ENCODE results near the gene COL8A1.

DNA sequence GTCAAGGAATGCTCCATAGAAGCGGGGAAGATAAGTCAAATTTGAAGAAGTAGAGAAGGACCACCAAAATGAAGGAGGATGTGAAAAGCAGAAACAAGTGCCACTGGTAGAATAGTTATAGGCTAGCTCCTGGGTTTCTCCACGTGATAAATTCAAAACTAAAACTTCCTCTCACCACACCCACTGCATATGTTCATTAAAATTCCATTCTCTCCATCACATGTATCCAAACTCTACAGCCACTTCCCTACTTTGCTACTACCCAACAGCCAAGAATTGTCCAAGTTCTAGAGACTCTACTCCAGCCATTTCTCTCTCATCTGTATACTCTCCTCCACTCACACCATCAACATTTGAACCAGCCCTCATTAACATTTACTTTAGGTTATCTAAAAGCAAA is 60.5 kb downstream of the COL8A1 start:
- TF ChIP-seq, protein P1, sequence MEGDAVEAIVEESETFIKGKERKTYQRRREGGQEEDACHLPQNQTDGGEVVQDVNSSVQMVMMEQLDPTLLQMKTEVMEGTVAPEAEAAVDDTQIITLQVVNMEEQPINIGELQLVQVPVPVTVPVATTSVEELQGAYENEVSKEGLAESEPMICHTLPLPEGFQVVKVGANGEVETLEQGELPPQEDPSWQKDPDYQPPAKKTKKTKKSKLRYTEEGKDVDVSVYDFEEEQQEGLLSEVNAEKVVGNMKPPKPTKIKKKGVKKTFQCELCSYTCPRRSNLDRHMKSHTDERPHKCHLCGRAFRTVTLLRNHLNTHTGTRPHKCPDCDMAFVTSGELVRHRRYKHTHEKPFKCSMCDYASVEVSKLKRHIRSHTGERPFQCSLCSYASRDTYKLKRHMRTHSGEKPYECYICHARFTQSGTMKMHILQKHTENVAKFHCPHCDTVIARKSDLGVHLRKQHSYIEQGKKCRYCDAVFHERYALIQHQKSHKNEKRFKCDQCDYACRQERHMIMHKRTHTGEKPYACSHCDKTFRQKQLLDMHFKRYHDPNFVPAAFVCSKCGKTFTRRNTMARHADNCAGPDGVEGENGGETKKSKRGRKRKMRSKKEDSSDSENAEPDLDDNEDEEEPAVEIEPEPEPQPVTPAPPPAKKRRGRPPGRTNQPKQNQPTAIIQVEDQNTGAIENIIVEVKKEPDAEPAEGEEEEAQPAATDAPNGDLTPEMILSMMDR (IDR thresholded peaks at IDR 0.05): no peak
- no peak for TF ChIP-seq POLR2A (IDR thresholded peaks at IDR 0.05)

All from testis (tissue), 2 donors.